Effector CD4-positive, alpha-beta T cell (primary cell): ENCODE measurements around the gene COL15A1.

Experiments
- DNase-seq: peaks from one replicate; pipeline ENCODE4 v3.0.0-alpha.2; 2020

Gene COL15A1

GRCh38 chr9:99040911-99041582, 97.3 kb downstream of the COL15A1 start:
- DNase-seq: no peak

GRCh38 chr9:99041618-99042017, 97.9 kb downstream of the COL15A1 start:
- no peak for DNase-seq

- no peak for DNase-seq
These were observed 98.9 kb downstream of the COL15A1 start for GRCh38 chr9:99042620-99043019.

- no peak for DNase-seq
These were observed 101.1 kb downstream of the COL15A1 start for GRCh38 chr9:99044827-99045226.

- no peak for DNase-seq
These were observed 102.4 kb downstream of the COL15A1 start for GRCh38 chr9:99046068-99046467.

- DNase-seq: no peak
These were observed 102.9 kb downstream of the COL15A1 start for GRCh38 chr9:99046542-99047071.

- no peak for DNase-seq
These were observed 105.5 kb downstream of the COL15A1 start for GRCh38 chr9:99049228-99049627.

GRCh38 chr9:99049641-99050040, 105.9 kb downstream of the COL15A1 start:
- DNase-seq: no peak

GRCh38 chr9:99050292-99050911, 106.7 kb downstream of the COL15A1 start:
- no peak for DNase-seq

- no peak for DNase-seq
These were observed 107.2 kb downstream of the COL15A1 start for GRCh38 chr9:99050924-99051323.

- DNase-seq: no peak
These were observed 107.7 kb downstream of the COL15A1 start for GRCh38 chr9:99051406-99051805.

- DNase-seq: no peak
These were observed 108.1 kb downstream of the COL15A1 start for GRCh38 chr9:99051851-99052250.

GRCh38 chr9:99052815-99053715, 109.4 kb downstream of the COL15A1 start:
- DNase-seq: no peak

GRCh38 chr9:99054581-99054980, 110.9 kb downstream of the COL15A1 start:
- DNase-seq: no peak

GRCh38 chr9:99055384-99055783, 111.7 kb downstream of the COL15A1 start:
- DNase-seq: no peak

GRCh38 chr9:99056186-99056585, 112.5 kb downstream of the COL15A1 start:
- DNase-seq: no peak

GRCh38 chr9:99056886-99057664, 113.4 kb downstream of the COL15A1 start:
- no peak for DNase-seq

GRCh38 chr9:99057665-99058625, 114.2 kb downstream of the COL15A1 start:
- DNase-seq: peak; percentile 57

GRCh38 chr9:99058964-99059921, 115.5 kb downstream of the COL15A1 start:
- no peak for DNase-seq

- no peak for DNase-seq
These were observed 116.9 kb downstream of the COL15A1 start for GRCh38 chr9:99060621-99061020.
